ENCODE results near the gene SLC9A8.
A peak's percentile ranks its signal among the peaks of the same experiment; 100 is the strongest.

Gene SLC9A8

DNA sequence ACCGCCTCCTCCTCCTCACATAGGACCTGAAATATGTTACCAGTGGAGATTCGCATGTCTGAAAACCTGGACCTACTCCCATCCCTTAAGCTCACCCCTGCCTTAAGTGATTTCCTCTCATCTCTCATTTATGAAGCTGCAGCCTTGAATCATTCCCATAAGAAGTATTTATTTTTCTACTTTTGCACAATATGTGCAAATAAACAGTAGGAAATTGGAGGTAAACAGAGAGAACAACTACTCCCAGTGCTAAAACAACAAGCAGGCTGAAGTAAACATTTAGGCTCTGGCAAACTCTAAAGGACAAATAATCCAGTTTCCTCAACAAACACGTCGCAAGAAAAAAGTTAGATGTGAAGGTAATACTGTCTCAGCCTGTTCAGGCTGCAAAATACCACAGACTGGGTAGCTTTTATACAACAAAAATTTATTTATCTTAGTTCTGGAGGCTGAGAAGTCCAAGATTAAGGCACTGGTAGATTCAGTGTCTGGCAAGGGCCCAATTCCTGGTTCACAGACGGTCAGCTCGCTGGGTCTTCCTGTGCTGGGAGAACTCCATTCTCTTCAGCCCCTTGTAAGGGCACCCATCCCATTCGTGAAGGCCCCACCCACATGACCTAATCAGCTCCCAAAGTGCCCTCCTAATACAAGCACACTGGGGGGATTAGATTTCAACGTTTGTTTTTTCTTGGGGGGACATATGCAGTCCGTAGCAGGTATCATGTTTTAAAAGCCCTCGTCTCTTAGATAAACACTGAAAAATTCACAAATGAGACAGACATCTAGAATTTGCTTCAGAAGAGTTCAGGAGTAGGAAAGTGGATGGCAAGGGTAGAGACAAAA, 87.1 kb downstream of the SLC9A8 start:
- DNase-seq: no peak

DNA sequence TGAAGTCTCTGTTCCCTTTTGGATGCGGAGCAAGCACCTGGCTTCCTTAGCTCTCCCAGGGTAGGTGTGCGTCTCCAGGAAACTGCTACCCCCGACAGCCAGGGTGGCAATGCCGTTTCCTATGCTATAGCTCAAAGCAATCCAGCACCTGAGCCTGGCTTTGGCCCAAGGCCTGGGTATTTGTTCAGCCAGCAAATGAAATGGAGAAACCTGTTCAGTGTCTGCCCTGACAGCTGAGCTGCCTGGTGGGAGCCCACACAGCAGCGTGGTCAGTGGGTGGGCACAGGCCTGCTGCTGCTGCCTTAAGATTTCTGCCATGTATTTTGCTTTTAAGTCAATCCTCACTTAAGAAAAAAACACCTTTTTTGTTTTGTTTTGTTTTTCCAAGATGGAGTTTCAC, 89.0 kb downstream of the SLC9A8 start:
- DNase-seq: no peak

- no peak for DNase-seq
Observed at GRCh38 chr20:49904440-49905214, 92.0 kb downstream of the SLC9A8 start.

GRCh38 chr20:49905415-49906091, 92.9 kb downstream of the SLC9A8 start:
- DNase-seq: no peak

GRCh38 chr20:49906101-49906604, 93.5 kb downstream of the SLC9A8 start:
- DNase-seq: no peak

GRCh38 chr20:49906615-49907154, 94.1 kb downstream of the SLC9A8 start:
- DNase-seq: no peak

- DNase-seq: no peak
Observed at GRCh38 chr20:49907405-49908257, 95.0 kb downstream of the SLC9A8 start.

- DNase-seq: no peak
Observed at GRCh38 chr20:49908258-49908565, 95.6 kb downstream of the SLC9A8 start.

DNA sequence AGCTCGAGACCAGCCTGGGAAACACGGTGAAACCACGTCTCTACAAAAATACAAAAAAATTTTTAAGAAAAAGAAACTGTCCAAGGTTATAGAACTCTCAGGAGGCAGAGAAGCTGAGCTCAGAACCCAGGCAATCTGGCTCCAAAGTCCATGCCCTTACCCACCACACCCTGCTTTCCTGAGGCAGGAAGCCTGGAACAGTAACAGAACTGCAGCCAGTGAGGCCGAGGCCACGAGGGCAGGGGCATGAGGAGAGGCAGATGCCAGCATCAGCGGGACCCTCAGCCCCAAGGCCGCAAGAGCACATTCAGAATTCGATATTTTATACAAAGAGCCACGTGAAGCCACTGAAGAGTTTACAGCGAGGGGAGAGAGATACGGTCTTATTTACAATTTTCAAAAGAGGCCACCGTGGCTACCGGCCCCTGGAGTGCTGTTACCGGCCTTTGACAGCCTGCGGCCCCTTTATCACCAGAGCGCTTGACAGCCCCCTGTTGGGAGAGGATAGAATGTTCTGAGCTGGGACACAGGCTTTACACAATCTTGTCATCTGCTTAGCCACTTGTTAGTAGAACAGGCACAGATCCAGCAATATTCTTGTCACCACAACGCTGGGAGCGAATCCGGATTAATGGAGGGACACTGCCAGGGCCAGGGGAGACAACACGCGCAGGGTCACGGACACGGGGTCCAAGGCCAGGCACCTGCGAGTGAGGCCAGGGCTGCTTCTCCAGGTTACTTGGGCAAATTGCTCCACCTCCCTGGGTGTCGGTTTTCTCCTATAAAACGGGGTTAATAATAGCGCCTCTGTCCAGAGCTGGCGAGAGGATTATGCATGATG, 97.1 kb downstream of the SLC9A8 start:
- no peak for DNase-seq

GRCh38 chr20:49910340-49910706, 97.7 kb downstream of the SLC9A8 start:
- no peak for DNase-seq

GRCh38 chr20:49913399-49914047, 100.9 kb downstream of the SLC9A8 start:
- DNase-seq: no peak

DNA sequence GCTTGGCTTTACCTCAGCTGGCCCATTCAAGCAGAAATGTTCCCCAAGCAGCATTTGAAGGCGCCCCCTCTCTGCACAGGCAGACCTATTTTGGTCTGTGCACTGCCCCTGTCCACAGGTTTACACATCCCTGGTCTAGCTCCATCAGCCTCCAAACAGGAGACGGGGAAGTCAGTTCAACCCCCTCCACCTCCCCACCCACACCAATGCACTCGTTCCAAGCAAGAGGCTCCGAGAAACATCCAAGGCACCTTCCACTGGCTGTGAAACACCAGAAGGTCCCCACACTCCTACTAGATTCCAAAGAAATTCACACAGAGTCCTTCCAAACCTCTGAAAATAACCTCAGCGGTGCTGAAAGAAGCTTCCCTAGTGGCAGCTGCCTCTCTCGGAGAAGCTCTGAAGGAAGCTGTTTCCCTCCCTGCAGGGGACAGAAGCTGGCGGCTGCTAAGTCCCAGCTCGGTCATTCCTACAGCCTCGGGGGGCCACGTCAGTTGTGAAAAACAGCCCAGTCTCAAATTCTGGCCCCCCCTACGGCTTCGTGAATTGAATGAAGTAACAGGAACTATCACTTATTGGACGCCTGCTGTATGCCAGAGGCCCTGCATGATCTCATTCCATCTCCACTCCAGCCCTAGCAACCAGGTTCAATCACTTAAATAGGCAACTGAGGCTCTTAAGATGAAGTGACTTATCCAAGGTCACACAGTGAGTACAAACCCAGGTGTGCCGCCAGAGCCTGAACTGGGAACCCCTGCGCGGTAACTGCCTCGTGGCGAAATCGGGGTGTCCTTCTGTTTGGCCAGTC, 101.9 kb downstream of the SLC9A8 start:
- no peak for DNase-seq

GRCh38 chr20:49915118-49915379, 102.4 kb downstream of the SLC9A8 start:
- no peak for DNase-seq

DNA sequence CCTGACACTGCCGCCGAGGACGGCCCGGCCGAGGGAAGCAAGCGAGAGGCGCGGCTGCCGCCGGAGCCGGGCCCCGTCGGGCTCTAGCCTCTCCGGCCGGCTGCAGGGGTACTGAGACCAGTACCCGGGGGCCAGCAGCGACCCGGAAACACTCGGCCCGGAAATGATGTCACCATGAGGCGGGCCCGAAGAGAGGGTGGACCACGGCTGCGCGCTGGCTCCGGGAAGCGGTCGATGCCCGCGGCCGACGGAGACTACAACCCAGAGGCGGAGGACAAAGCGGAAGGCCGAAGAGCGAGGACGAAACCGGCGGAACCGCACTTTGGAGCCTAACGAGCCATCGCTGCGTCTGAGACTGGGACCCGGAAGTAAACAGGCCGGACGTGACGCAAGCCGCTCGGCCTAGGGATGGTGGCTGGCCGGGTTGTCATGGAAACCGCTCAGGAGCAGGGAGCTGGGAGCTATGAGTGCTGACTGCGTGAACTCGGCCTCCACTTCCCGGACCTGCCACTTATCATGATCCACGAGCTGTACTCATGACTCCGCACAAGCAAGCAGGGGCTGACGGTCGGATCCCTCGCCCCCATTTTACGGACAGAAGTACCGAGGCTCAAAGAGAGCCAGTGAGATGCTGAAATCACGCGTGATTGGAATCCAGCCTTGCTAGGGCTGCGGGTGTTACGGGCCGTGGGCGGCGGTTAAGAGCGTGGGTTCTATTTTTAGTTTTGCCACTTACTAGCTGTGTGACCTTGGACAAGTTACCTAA, 102.9 kb downstream of the SLC9A8 start, which contains the start of gene SPATA2:
SPATA2 (minus strand) TSS at position 150 of the 766 bp plus-strand sequence. CDS start 7,039 bp downstream, outside the sequence.
- peak; percentile 95 for DNase-seq

- DNase-seq: peak; percentile 81
Observed at GRCh38 chr20:49916146-49917002, 103.7 kb downstream of the SLC9A8 start.

DNA sequence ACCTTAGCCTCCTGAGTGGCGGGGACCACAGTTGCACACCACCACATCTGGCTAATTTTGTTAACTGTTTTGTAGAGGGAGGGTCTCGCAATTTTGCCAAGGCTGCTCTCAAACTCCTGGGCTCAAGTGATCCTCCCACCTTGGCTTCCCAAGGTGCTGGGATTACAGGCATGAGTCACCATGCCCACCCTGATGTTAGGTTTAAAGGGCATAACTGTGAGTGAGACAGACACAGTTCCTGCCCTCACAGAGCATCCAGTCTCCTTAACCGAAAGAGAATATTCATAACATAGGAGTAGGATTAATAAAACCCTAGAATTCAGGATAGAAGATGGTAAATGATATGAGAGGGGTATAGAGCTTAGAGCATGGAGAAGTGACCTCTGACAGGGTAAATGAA, 105.8 kb downstream of the SLC9A8 start:
- DNase-seq: no peak

- no peak for DNase-seq
Observed at GRCh38 chr20:49919009-49919408, 106.4 kb downstream of the SLC9A8 start.

- DNase-seq: no peak
Observed at GRCh38 chr20:49919461-49919860, 106.8 kb downstream of the SLC9A8 start.
